GM19467 (cell line): ENCODE results near the gene PRKAA2.

Source experiments
- ATAC-seq: cut with Tn5 transposase; IDR thresholded peaks from one replicate; pipeline ENCODE4 v1.9.1; 2021; ENCODE audit warnings: mild to moderate bottlenecking, moderate library complexity; ENCODE audit not compliant: unreplicated experiment

Gene PRKAA2

DNA sequence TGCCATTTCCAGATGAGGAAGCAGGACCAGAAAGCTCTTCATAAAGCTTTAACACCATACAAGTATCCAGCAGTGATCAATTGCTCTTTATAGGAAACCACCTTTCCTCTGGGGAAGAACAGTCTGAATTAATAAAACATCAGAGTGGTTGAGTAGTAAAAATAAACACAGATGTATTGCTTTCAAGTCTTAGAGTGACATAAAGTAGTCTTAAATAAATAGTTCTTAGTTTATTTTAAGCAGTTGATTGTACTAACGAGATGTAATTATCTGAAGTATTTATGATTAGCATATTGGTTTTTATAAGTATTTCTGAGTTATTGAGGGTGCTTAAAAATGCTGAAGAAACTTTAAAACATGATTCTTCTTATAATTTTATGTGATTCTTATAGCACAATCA is 67.0 kb downstream of the PRKAA2 start:
- no peak for ATAC-seq

DNA sequence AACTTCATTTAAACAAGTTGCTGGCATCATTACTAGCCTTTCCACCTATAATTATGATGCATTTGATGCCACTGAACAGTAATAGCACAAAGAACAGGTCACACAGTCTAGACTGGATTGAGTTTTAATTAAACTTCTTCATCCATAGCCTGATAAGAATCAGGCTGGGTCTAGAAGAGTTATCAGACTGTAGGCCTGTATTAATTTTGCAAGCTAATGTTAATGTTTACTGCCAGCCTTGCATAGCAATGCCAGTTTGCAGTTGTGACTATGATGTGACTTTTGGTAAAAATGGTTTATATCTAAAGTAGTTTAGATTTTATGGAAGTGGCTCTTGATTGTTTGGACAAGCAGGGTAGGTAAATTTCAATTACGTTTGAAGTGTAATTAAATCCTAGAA is 68.0 kb downstream of the PRKAA2 start:
- ATAC-seq, result no peak

DNA sequence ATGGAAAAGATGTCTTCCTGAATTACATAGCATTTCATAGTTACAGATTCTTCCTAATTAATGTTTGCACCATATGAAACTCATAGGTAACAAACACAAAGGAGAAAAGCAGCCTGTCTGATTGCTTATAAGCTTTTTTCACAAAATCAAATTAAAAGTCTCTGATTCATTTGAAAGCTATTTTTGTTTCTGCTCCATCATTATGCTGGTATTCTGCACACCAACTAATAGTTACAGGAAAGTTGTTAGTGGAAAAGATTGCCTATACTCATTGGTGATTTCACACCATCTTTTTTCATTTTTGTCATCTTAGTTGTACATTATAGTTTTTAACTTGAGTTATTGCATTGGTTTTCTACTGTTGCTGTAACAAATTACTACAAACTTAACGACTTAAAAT is 70.0 kb downstream of the PRKAA2 start:
- ATAC-seq, result no peak

DNA sequence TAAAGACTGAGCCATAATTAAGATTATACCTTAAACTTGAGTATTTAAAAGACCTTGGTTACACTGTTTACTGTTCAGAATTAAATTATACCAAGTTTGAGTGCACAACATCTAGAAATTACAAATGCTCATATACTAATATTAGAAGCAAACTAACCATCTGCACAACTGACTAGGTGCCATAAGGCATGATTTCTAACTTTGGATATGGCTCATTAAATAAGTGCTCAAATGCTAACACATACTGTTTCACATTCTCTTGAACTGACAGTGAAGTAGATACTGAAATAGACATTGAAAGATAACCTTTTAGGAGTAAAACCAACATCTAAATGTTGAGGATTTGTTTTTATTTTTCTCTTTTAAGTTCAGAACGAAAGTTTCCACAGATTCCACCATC is 74.1 kb downstream of the PRKAA2 start:
- ATAC-seq, result no peak

DNA sequence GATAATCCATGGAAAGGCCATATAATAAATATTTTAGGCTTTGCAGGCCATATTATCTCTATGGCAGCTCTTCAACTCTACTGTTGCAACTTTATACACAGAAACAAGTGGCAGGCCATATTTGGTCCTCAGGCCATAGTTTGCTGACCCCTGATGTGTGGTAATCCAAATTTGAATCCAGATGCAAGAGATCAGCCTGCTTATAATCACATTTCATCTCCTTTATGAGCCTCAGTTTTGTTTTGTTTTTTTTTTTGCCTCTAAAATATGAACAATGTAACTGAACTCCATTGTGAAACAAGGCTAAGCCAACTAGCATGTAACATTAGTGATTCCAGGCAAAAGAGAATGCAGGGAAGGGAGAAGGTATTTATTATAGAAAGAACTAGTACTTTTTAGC is 81.6 kb downstream of the PRKAA2 start:
- no peak for ATAC-seq

DNA sequence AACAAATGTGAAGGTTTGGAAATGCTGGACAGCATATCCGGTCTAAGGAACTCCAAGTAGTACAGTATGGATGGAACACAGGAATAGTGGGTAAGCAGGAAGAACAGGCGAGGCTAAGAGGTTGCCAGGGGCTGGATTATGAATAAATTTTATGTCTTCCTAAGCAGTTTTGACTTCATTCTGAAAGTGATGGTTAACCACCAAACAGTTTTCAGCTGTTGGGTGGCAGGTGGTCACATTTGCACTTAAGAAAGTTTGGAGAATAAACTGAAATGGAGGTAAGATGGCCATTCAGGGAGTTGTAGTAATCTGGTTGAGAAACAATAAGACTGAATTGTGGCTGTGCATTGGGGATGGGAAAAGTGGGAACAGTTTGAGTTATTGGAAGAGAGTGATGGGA is 83.8 kb downstream of the PRKAA2 start:
- no peak for ATAC-seq

DNA sequence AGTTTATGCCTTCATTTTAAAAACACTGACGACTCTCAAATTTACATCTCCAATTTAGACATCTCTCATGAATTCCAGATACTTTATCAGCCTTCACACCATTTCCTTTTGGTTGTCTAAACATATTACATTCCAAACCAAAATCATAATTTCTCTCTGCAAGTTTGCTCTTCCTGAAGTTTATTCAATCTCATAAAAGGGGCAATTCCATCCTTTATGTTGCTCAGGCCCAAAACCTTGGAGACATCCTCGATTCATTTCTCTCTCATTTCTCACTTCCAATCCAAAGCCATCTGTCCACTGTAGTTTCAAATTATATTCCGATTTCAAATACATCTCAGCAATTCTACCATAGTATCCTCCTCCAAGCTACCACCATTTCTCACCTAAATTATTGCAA is 100.1 kb downstream of the PRKAA2 start:
- ATAC-seq, result no peak

DNA sequence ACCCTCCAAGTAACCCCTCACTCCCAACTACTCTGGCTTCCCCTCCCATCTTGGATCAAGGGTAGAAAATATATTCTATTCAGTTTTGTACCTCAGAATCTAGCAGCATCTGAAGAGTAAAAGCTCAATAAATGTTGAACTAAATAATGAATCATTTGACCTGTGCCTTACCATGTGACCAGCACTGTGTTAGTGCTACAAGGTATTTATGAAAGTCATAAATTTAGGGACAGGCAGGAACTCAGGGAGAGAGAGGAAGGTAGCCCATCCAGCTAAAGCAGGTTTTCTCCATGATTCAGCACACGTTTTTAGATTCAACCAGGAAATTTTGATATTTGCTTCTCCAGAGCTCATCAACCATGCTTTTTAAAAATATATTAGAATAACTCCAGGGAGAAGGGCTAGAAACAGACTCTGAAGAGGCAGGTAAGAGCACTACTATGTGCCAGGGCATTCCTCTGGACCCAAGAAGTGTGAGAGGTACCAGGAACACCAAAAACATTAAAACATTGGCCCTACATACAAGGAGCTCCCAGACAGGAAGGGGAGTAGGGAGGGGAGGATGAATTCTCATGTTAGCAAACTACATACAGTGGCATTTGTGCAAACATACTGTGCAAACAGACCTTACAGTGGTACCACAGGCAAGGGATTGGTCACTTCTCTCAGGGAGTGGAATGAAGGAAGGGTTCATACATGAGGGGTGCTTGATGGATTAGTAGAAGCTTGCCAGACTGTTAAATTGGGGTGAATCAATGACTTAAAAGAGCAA is 109.8 kb downstream of the PRKAA2 start:
- ATAC-seq, result no peak

DNA sequence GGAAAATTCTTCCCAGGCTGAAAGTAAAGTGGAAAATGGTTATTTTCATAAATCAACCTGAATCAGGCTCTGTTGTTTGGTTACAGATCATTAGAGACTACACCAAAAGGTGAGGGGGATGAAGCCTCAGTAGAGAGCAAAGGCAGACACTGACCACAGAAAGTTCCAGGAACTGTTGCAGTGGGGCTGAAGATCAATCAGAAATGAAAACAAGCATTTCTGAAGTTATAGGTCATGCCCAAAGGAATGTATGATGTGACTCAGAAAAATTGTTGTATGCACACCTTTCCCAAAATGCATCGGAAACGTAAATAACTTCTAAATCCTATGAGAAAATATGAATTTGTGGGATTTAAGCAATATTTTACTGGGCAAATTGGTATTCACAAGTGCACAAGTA is 110.8 kb downstream of the PRKAA2 start:
- ATAC-seq, result no peak

DNA sequence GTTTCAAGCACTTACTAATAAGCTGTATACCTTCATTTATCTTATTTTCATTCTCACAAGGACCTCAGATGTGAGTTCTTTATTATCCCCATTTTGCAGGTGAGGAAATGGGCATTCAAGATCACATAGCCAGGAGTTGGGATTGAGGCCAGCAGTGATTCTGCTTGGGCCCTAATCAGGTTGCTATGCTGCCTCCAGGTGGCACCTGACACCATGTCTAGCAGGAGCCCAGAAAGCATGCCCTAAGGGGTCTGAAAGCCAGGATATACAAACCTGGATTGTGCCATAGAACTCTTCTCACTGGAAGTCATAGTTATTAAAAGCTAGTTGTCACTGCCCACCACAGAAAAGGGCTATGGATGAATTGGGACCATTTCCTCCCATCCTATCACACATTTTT is 113.0 kb downstream of the PRKAA2 start:
- no peak for ATAC-seq

DNA sequence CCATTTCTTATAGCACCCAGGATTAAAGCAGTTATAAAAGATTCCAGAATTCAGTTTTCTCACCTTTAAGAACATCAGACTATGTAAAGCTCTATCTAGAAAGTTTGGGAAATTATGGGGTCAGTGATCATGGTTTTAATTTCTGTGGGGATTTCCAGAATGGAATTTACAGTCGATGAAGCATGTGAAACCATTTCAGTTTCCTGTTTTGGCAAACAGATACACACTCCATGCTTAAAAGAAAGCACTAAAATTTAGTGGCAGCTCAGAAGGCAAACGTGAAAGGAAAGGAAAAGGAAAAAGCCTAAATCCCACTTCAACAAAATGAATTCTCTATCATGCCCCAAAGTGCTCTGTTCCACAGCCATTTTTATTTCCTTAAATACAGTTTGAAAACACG is 113.7 kb downstream of the PRKAA2 start:
- no peak for ATAC-seq
